HG03432 (cell line): ENCODE data around the gene NRP1.

Experiments
- ATAC-seq: cut with Tn5 transposase; IDR thresholded peaks from one replicate; pipeline ENCODE4 v1.9.1; 2021; ENCODE audit warnings: mild to moderate bottlenecking, moderate library complexity; ENCODE audit not compliant: unreplicated experiment

Gene NRP1

DNA sequence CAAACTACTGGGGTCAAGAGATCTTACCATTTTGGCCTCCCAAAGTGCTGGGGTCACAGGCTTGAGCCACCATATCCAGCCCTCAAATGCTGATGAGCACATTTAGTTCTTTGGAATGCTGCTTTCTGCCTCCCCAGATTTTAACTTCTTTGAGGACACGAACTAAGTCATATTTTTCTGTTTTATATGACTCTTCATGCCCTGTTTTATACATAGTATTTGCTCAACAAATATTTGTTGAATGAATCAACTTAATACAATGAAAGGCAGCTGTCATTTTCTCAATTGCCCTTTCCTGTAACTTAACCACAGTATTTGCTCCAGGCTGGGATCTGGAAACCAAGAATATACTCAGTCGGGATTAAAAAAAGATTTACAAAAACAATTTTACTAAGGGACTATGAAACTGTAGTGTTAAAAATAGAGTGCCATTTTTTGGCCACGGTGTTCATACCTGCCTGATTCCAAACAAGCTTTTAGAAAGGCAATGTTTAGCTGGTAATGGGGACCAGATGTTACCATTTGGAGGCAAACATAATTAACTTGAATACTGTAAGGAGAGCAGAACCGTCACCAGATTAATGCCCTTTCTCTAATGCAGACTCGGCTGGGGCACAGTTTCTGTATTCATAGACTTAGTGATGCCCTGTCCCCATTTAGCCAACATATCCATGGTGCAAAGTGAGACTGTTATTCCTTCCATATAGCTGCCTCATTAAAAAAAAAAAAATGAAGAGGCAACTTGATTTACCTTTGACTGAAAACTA, 117.6 kb downstream of the NRP1 start:
- no peak for ATAC-seq

DNA sequence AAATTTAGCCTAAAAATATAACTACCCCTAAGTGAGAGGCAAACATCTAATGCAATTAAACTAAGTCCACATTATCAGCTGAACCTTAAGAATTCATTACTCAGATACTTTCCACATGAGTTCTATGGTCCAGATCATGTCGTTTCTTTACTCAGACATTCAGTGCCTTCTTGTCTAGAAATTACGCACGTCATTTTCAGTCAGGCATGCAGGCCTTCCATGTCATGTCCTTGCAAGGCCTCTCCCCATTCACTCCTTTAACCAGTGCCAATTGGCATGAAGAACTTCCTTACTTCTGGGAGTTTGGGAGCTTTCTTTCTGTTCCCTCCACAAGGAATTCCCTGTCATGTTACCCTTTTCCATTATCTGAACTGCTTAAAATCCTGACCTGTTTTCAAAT, 118.8 kb downstream of the NRP1 start:
- ATAC-seq, result no peak

DNA sequence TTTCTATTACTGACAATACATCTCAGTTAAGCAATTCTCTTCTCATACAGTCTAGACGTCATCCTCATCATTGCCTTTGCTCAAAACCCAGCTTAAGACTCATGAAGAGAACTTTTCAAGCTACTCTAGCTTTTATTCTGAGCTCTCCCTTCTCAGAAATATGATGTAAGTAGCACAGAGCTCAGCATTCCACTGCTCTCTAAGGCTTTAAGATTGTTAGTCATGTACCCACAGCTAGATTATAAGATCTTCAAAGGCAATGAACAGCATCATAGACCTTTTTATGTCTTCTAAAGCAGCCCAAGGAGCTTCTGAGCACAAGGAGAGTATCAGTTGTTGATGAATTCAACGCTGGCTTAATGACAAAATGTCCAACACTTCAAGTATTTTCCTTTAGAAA, 119.3 kb downstream of the NRP1 start:
- ATAC-seq, result no peak

DNA sequence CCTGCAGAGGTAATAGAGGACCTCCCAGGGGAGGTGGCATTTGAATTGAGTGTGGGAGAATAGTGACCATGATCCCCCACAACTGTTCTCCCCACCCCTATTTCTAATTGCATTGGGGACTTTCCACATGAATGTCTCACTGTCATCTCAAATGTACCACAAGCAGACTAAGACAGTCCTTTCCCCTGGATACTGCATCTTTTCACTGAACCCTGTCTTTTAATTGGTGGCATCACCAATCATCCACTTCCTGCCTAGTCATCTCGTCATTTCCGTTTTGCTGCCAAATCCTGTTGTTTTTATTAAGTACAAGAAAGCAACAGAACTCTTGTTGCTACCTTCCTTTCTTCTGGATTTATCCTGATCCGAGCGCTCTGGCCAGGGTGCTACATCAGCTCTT, 120.3 kb downstream of the NRP1 start:
- ATAC-seq, result no peak

DNA sequence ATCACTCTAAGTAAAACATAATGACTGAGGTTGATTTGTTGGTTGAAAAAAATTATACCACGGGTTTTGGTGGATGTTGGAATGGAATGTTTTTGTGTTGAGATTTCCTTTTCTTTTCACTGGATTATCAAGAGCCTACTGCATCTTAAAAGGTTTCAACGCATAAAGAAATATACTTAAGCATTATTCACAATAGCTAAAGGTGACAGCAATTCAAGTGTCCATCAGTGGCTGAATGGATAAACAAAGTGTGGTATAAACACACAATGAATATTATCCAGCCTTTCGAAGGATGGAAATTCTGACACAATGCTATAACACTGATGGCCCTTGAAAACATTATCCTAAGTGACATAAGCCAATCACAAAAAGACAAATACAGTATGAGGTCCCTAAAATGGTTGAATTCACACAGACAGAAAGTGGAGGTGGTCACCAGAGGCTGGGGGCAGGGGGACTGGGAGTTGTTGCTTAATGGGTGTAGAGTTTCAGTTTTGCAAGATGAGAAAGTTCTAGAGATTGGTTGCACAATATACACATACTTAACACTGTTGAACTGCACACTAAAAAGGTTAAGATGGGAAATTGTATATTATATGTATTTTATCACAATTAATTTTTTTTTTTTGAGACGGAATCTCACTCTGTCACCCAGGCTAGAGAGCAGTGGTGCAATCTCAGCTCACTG, 122.3 kb downstream of the NRP1 start:
- no peak for ATAC-seq

DNA sequence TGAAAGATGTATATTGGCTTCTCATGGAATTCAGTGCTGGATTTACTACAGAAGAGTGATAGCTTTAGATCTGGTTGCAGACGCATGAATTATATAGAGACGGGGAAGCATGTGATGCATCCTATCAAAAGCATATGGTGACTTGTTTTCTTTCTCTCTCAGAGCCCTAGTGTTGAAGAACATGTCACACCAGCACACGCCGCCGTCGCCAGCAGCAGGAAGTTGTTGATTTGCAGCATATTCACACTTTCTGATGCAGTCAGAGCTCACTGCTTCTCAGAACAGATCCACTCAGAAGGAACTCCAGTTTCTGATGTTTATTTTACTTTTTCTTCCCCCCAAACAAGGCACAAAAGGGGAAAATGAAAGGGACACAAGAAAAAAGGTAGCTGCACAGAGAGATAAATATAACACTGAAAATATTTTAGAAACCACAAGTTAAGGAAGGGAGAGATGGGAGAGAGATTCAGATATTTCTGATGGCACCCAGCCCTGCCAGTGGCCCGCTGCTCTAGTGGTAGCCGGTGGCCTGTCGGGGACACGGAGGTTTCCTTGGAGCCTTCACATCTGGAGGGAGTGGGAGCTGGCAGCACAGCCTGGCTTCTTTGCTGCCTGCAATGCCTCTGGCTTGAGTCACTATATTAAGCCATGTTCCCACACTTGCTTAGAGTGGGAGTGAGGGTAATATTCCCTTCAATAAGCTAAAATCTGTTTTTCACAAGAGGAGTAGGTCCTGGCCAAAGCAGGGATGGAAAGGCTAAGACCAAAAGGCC, 123.2 kb downstream of the NRP1 start:
- ATAC-seq, result no peak

DNA sequence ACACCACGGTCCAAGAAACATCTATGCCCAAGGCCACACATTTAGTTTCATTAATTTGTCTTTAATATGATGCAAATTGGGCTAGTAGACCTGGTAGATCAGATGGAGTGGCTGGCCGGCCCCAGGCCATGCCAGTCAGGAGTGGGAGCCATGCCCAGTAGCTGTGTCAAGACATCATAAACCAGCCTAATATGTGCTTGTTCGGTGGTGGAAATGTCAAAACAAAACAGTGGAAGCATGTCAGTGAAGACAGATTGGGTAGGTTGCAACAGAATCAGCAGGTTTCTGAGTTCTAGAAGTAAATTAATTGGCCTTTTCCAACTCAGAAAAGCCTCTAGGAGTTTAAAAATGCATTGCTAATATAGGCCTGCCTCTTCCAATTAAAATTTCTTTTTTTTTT, 124.7 kb downstream of the NRP1 start:
- ATAC-seq, result no peak

DNA sequence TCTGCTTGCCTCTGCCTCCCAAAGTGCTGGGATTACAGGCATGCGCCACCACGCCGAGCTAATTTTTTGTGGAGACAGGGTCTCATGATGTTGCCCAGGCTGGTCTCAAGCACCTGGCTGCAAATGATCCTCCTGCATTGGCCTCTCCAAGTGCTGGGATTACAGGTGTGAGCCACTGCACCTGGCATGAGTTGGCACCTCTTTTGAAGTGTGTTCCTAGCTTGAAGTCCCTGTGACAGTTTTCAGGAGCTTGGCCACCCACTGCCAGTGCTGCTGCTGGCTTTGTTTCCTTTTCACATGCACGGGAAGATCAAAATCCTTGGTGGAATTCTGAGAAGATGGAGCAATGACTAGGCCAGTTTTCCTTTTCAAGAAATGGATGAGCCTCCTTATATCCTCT, 126.3 kb downstream of the NRP1 start:
- no peak for ATAC-seq

DNA sequence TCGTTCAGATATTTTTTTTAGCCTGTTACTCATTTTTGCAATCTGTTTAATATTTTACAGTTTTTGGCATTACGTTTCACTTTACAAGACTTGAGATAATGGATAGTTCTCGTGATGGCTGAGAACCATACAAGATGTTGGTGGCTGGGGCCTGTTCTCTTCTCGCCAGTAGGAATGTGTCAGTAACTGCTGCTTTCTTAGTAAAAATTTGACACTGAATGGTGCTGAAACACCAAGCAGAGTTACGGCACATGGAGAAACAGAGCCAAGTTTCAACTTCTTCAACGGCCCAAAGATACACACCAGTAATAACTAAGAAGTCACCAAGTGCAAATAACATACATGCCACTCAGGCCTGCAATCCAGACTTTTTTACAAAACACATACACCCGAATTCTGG, 130.4 kb downstream of the NRP1 start:
- no peak for ATAC-seq

DNA sequence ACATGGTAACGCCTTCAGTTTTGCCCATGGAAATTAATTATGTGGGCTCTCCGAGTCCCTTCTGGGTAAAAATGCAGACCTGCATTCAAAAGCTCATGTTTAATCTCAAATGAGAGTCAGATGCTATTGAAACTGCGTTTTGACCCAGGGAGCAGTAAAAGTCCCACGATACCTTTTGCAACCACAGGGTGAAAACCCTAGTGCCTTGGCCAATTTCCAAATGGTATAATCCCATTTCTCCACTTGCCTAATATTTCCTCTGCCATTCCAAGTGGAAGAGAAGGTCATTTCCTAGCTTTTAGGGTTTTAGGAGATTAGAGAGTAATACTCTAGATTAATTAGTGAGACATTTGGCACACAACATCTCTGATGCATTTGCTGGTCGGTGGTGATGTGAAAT, 132.5 kb downstream of the NRP1 start:
- ATAC-seq, result no peak

DNA sequence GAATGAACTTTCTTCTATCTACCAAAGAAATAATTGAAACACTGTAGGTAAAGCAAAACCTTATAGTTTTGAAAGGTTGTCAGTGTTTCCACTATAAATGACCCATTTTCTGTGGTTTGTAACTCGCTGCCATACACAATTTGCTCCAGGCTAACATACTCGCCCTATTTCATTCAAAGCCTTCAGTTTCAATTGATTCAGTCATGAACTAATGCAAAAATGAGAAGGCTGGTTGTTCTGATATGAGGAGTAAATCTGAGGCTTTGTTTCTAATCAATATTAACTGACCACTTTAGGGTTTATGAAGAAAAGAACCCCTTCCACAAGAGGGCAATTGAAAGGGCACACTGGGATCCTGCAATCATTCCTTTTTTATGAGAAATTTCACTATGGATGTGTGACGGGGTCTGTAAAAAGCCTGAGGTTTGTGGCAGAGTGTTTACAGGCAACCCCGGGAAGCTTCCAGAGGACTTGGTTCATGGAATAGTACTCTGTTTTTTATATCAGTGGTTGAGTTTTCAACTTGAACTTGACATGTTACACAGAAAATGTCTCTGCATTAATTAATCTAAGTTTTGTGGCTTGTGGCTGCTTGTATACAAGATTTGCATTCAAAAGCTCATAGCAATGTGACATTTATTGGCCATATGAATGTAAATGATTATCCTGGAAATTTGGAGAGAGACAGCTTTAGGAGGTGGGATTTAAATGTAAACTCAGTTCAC, 133.2 kb downstream of the NRP1 start:
- no peak for ATAC-seq

DNA sequence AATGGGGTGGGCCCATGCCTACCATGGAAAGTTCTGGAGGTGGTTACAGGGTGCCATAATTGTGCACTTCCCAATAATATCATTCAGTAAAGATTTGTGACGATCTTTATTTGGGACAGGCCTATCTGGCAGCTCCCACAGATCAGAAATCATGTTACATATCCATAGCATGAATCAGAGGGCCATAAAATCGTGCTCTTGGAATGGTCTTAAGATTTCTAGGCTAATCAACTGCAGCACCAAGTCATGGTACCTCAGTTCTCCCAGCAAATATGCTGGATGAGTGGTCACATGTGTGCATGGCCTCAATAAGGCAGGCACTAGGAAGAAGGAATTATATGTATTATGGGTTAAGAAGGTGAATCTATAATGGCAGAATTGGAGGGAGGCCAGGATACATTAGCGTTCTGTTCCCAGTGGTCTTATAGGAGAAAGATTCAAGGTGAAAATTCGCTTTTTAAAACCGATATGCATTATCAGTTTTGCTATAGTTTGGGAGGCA, 134.7 kb downstream of the NRP1 start:
- no peak for ATAC-seq

DNA sequence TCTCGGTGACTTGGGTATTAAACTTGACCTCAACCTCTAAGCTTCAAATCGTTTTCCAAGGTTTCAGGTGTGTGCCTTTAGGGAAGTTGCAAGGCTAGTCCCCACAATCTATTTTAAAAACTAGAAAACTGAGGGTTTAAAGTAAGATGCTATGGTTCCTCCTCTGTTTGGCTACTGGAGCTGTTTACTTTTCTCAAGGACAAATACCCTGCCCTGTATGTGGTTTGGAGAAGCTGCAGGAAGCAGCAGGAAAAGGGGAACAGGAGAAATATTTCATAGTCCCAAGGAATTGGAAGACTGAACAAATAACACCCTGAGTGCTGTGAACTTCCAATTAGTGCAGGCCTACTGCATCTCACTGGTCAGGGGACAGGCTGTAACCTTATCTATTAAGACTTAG, 135.9 kb downstream of the NRP1 start:
- ATAC-seq, result no peak

DNA sequence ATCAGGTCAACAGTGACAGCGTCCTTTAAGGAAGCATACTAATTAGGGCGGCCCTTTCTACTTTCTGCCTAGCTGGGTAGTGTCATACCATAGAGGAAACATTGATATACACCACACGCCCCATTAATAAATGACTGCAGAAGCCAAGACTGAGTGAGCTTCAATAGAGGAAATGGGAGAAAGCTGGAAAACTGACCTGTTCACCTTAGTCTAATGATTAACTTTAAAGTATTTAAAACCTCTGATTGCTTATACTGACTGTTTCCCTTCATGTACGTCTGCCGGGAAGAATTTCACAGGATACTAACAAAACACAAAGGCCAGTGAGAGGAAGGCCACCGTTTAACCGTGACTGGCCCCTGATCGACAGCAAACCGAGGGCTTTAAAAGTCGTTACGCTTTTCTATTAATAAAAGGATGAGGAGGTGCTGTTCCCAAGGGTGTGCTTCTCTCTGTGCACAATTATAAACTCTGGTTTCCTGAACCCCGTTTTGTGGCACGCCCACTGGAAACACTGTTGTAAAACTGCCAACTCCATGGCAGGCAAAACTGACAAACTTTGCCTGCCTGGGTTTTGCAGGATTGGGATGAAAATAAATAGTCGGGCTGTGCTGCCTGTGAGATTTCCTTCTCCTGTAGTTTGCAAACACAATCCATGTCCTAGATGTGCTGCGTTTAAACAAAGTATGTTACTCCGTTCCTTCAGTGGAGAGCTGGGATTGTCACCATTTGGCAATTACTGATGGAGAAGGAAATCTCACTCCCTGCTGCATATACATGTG, 137.6 kb downstream of the NRP1 start:
- no peak for ATAC-seq

DNA sequence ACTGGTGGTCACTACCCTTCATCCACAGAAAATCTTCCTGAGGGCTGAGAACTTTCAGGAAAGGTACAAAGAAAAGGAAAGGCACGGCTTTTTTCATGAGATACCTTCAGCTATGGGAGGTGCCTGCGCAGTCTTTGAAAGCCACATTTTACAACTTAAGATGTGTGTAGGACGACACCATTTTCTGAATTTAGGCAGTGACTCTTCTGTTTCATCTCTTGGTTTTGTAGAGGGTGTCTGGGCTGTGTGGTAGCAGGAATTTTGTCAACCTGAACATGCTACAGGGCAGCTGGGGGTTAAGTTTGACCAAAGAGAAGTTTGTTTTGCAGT, 138.1 kb downstream of the NRP1 start:
- no peak for ATAC-seq

DNA sequence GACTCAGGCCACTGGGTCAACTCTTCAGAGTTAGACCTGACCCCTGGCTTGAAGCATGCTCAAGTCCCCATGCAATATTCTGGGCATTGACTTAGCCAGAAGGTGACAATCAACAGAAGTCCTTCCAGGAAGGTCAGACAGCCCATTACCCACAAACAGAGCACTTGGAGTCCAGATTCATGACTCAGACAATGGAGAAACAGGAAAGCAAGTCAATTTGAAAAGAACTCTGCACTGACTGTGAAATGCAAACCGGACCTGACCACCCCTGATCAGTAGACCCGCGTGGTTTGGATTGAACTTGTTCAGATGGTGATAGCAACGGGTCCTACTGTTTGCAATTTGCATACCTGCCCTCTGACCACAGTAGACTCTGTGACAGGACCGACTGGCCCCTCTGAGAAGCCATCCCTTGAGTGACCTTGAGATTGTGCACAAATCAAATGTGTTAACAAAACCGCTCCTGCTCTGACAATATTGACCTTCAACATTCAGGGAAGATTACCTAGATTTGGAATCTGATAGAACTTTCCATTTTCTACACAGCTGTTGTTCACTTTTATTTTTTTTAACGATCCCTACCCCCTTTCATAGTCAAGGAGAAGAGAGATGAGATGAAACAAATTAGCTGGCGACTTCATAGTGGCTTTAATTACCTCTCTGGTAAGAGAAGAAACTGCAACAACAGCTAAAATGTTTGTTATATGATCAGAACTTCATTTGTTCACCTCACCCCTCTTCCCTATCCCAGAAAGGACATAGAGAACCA, 138.7 kb downstream of the NRP1 start:
- no peak for ATAC-seq

DNA sequence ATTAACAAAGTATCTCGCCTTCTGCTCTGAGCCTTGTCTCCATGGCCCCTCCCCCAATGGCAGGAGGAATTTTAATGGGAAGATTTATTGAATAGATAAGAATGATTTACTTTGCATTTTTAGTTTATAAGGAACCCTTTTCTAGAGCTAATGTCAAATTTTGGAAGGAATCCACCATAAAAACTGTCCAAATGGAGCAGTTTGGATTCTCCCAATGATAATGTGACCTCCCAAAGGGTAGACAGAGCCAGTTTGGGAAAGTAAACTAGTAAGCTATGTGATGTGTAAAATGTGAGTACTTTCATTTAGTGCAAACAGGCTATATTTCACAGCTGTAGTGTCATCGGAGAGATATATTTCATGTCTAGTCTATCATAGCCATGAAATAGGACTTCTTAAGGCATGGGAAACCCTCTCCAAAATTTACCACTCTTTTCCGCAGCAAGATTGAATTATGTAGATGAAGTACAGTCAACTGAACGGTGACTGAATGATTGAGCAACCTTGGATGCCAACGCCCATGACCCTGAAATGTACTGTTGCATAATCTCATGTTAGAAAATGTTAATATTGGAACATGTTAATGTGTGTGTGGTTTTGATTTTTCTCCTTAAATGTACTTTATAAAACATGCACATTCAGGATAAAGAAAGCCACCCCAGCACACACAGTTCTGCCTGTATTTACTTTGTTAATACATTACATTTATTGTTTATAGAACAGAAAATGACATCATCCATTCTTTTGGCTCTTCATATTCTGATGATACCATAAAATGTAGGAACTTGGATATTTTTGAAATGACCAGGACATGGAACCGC, 140.6 kb downstream of the NRP1 start:
- no peak for ATAC-seq

DNA sequence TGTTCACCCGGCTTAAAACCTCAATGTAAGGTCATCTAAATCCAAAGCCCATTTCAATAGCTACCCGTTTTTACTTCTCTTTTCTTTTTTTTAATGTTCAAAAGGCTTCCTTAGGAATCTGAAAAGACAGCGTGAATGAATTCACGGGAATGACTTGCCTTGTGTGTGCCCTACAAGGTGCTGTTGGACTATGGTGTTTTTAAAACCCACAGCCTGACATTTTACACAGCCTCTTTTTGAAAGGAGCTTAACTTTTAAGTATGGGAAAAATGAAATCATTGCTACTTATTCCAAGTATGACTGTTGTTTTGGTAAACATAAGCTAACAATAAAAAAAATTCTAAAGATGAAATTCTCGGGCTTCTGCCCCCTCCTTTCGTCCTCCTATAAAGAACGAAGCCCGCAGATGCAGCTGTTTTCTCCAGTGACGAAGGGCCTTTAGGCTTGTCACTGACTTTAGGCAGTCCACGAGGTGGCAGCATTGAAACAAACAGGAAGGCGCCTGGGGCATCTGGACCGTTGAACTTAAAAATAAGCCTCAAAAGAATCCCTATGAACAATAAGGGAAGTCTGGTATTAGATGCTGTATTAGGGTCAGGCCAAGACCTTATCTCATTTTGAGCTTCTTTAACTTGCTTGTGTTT, 141.3 kb downstream of the NRP1 start:
- ATAC-seq, result peak; percentile 84
